Large intestine (tissue), 3 donors: Measurements from ENCODE around the gene GGACT. TPM values are rescaled to one million over a fixed set of nuclear protein-coding genes. Genes with fewer than 3 reads are reported as not detected.

Experiments used
- DNase-seq, 2 donors: peaks; one replicate each; pipeline versions ENCODE4 v3.0.0 to v3.0.0-alpha.2; 2013
- H3K27ac ChIP-seq: one replicate; pipeline ENCODE4 v1.5.1; 2013; ENCODE audit warnings: low read length
- H3K27me3 ChIP-seq: 2 replicates; pipeline ENCODE4 v1.6.1; 2013; ENCODE audit warnings: low read length; ENCODE audit not compliant: control insufficient read depth, insufficient read depth
- H3K36me3 ChIP-seq: 2 replicates; pipeline ENCODE4 v1.6.1; 2013; ENCODE audit warnings: low read length; ENCODE audit not compliant: control insufficient read depth, insufficient read depth
- H3K4me1 ChIP-seq: one replicate; pipeline ENCODE4 v1.6.1; 2013; ENCODE audit warnings: low read length; ENCODE audit not compliant: control insufficient read depth, insufficient read depth
- H3K4me3 ChIP-seq: one replicate; pipeline ENCODE4 v1.5.1; 2013; ENCODE audit warnings: low read length
- H3K9me3 ChIP-seq: one replicate; pipeline ENCODE4 v1.6.1; 2013; ENCODE audit warnings: mild to moderate bottlenecking, low read depth, low read length, moderate library complexity; ENCODE audit not compliant: control insufficient read depth
- WGBS: methylation state at CpG from one replicate; pipeline ENCODE4 v1.1.5; 2013; ENCODE audit warnings: low lambda C conversion rate; ENCODE audit not compliant: insufficient coverage; 5-methylcytosine and 5-hydroxymethylcytosine counted together
- polyA plus RNA-seq: library from polyadenylated mRNA; unstranded; fragments of 120-200 nt; gene quantifications from one replicate; pipeline ENCODE4 v1.2.1, GENCODE V29; 2013

The GGACT gene
- polyA plus RNA-seq, 1 donor, result 11.3 TPM

GRCh38 chr13:100506600-100507422 lies 81.8 kb downstream of the GGACT start:
- WGBS, result 100% methylated on average over 1 of the region's 9 CpGs
- DNase-seq, result no peak
- Histone ChIP-seq H3K4me1 (no peaks in the 10 kb centered on the region), H3K4me3 (no peak overlapping the region), H3K36me3 (no peaks in the 10 kb centered on the region), H3K27me3 (no peaks in the 10 kb centered on the region), H3K9me3 (no peaks in the 10 kb centered on the region), H3K27ac (no peak overlapping the region)

GRCh38 chr13:100506154-100506553 lies 82.4 kb downstream of the GGACT start:
- WGBS, result 83% methylated on average over 2 of the region's 15 CpGs
- DNase-seq, result no peak
- Histone ChIP-seq H3K27me3 (no peaks in the 10 kb centered on the region), H3K36me3 (no peaks in the 10 kb centered on the region), H3K4me3 (no peak overlapping the region), H3K4me1 (no peaks in the 10 kb centered on the region), H3K9me3 (no peaks in the 10 kb centered on the region), H3K27ac (no peak overlapping the region)

- no peaks in the 10 kb centered on the region for H3K27me3 ChIP-seq
- H3K9me3 ChIP-seq, result no peaks in the 10 kb centered on the region
- no peaks in the 10 kb centered on the region for H3K36me3 ChIP-seq
- H3K27ac ChIP-seq, result no peak overlapping the region
- H3K4me1 ChIP-seq, result no peaks in the 10 kb centered on the region
- H3K4me3 ChIP-seq, result no peak overlapping the region
- DNase-seq, result no peak
- no CpG with 5 or more reads among the region's 3 CpGs for WGBS
These were observed 85.0 kb downstream of the GGACT start for GRCh38 chr13:100503622-100504021.

GRCh38 chr13:100502446-100502845 lies 86.1 kb downstream of the GGACT start:
- no peak for DNase-seq
- Histone ChIP-seq H3K27ac (no peak overlapping the region), H3K27me3 (no peaks in the 10 kb centered on the region), H3K4me1 (no peaks in the 10 kb centered on the region), H3K9me3 (no peaks in the 10 kb centered on the region), H3K36me3 (no peaks in the 10 kb centered on the region), H3K4me3 (no peak overlapping the region)
- WGBS, result 92% methylated on average over 2 of the region's 2 CpGs

- no peak for DNase-seq
- peaks cover 2% of the 10 kb centered on the region for H3K9me3 ChIP-seq
- WGBS, result 100% methylated on average over 1 of the region's 1 CpG
- H3K36me3 ChIP-seq, result no peaks in the 10 kb centered on the region
- no peaks in the 10 kb centered on the region for H3K27me3 ChIP-seq
- no peak overlapping the region for H3K27ac ChIP-seq
- H3K4me1 ChIP-seq, result no peaks in the 10 kb centered on the region
- no peak overlapping the region for H3K4me3 ChIP-seq
These were observed 91.2 kb downstream of the GGACT start for GRCh38 chr13:100497389-100497788.

- no peak for DNase-seq
- no peaks in the 10 kb centered on the region for H3K4me1 ChIP-seq
- H3K36me3 ChIP-seq, result no peaks in the 10 kb centered on the region
- no peaks in the 10 kb centered on the region for H3K27me3 ChIP-seq
- H3K4me3 ChIP-seq, result no peak overlapping the region
- no peak overlapping the region for H3K27ac ChIP-seq
- WGBS, result 100% methylated on average over 1 of the region's 1 CpG
- peaks cover 2% of the 10 kb centered on the region for H3K9me3 ChIP-seq
These were observed 93.1 kb downstream of the GGACT start for GRCh38 chr13:100495455-100495854.

GRCh38 chr13:100493418-100493817 lies 95.2 kb downstream of the GGACT start:
- Histone ChIP-seq H3K36me3 (no peaks in the 10 kb centered on the region), H3K4me3 (no peak overlapping the region), H3K27ac (no peak overlapping the region), H3K4me1 (no peaks in the 10 kb centered on the region), H3K9me3 (peaks cover 2% of the 10 kb centered on the region), H3K27me3 (no peaks in the 10 kb centered on the region)
- no peak for DNase-seq
- WGBS, result no CpG with 5 or more reads among the region's 7 CpGs

GRCh38 chr13:100491164-100491842 lies 97.3 kb downstream of the GGACT start:
- H3K27me3 ChIP-seq, result no peaks in the 10 kb centered on the region
- no peak overlapping the region for H3K4me3 ChIP-seq
- DNase-seq, result no peak
- no peaks in the 10 kb centered on the region for H3K36me3 ChIP-seq
- peaks cover 2% of the 10 kb centered on the region for H3K9me3 ChIP-seq
- H3K4me1 ChIP-seq, result no peaks in the 10 kb centered on the region
- no peak overlapping the region for H3K27ac ChIP-seq
- WGBS, result 88% methylated on average over 3 of the region's 8 CpGs

GRCh38 chr13:100490692-100491091 lies 97.9 kb downstream of the GGACT start:
- H3K27me3 ChIP-seq, result no peaks in the 10 kb centered on the region

GRCh38 chr13:100485265-100485664 lies 103.3 kb downstream of the GGACT start:
- DNase-seq, result no peak
- H3K4me1 ChIP-seq, result no peaks in the 10 kb centered on the region
- no peak overlapping the region for H3K27ac ChIP-seq
- H3K36me3 ChIP-seq, result no peaks in the 10 kb centered on the region
- H3K27me3 ChIP-seq, result no peaks in the 10 kb centered on the region
- WGBS, result 83% methylated on average over 1 of the region's 2 CpGs
- H3K9me3 ChIP-seq, result no peaks in the 10 kb centered on the region
- H3K4me3 ChIP-seq, result no peak overlapping the region

More at GRCh38 chr13:100490692-100491091, 97.9 kb downstream of the GGACT start:
- Histone ChIP-seq H3K4me1 (no peaks in the 10 kb centered on the region), H3K9me3 (peaks cover 2% of the 10 kb centered on the region), H3K4me3 (no peak overlapping the region), H3K27ac (no peak overlapping the region), H3K36me3 (no peaks in the 10 kb centered on the region)
- no peak for DNase-seq
- no CpG with 5 or more reads among the region's 4 CpGs for WGBS
